ENCODE results near the gene RER1. TPM values are rescaled to one million over a fixed set of nuclear protein-coding genes. Genes with fewer than 3 reads are reported as not detected.

The RER1 gene
- total RNA-seq, 1 experiment from 2014 or later, result 79.8 TPM

GRCh38 chr1:2412773-2413494, 21.3 kb downstream of the RER1 start:
- Mint-ChIP-seq H3K36me3 (peaks cover 8% of the 10 kb centered on the region; the same call in 1 of the 2 replicates), H3K27ac (no peak overlapping the region), H3K9me3 (no peaks in the 10 kb centered on the region), H3K27me3 (ENCODE audit: low read depth) (no peaks in the 10 kb centered on the region; the same call in 1 of the 2 replicates), H3K4me1 (peaks cover 16% of the 10 kb centered on the region), H3K4me3 (peak overlapping the region; percentile 75)
- peak; percentile 4 for ATAC-seq
- ChIA-PET CTCF (interaction anchor here (0.6 to 1.8 kb wide), 7 partner anchors 19 to 218 kb away, joined by 4 to 9 read pairs (median 4); partner anchors contain the start of gene PANK4), POLR2A (interaction anchor here (0.5 to 1.1 kb wide), 2 partner anchors 21 to 165 kb away, joined by 4 read pairs; partner anchors contain the start of genes MORN1 and RER1)
- DNase-seq (ENCODE audit: low spot score), result peak; percentile 34
- TF ChIP-seq FOXJ3 (CRISPR knock-in tag; IDR thresholded peaks at IDR 0.05; ENCODE audit: borderline replicate concordance) (no peak), TEAD1 (CRISPR knock-in tag; IDR thresholded peaks at IDR 0.05) (peak; percentile 30; the same call in 1 of the 2 replicates), MYBL2 (CRISPR knock-in tag; IDR thresholded peaks at IDR 0.05) (peak; percentile 68; the same call in 1 of the 2 replicates), E2F4 (CRISPR knock-in tag; IDR thresholded peaks at IDR 0.05; ENCODE audit: borderline replicate concordance, low read depth) (peak; percentile 45; the same call in 1 of the 2 replicates), FOXP4 (CRISPR knock-in tag; IDR thresholded peaks at IDR 0.05) (peak; percentile 23), MAX (CRISPR knock-in tag; IDR thresholded peaks at IDR 0.05) (peak; percentile 78), ETV6 (CRISPR knock-in tag; IDR thresholded peaks at IDR 0.05) (0 out of 2 replicates have a peak, but pooled peaks have one; percentile 10), FOXP1 (CRISPR knock-in tag; IDR thresholded peaks at IDR 0.05; ENCODE audit: borderline replicate concordance) (peak; percentile 72; the same call in 1 of the 2 replicates), NFATC4 (CRISPR knock-in tag; IDR thresholded peaks at IDR 0.05) (no peak), FOXK1 (CRISPR knock-in tag; IDR thresholded peaks at IDR 0.05) (peak; percentile 9; the same call in 1 of the 2 replicates), ATF1 (CRISPR knock-in tag; IDR thresholded peaks at IDR 0.05) (0 out of 2 replicates have a peak, but pooled peaks have one; percentile 16), ZNF317 (CRISPR knock-in tag; IDR thresholded peaks at IDR 0.05; ENCODE audit: borderline replicate concordance, low read depth) (no peak), ATF3 (CRISPR knock-in tag; conservative IDR thresholded peaks at IDR 0.05) (no peak), JUN (CRISPR knock-in tag; IDR thresholded peaks at IDR 0.05) (peak; percentile 44; the same call in 1 of the 2 replicates), NR2C2 (CRISPR knock-in tag; IDR thresholded peaks at IDR 0.05) (0 out of 2 replicates have a peak, but pooled peaks have one; percentile 14), ZSCAN18 (CRISPR knock-in tag; IDR thresholded peaks at IDR 0.05) (no peak), PREB (CRISPR knock-in tag; IDR thresholded peaks at IDR 0.05; ENCODE audit: borderline replicate concordance) (no peak)
- TF ChIP-seq, protein P1, sequence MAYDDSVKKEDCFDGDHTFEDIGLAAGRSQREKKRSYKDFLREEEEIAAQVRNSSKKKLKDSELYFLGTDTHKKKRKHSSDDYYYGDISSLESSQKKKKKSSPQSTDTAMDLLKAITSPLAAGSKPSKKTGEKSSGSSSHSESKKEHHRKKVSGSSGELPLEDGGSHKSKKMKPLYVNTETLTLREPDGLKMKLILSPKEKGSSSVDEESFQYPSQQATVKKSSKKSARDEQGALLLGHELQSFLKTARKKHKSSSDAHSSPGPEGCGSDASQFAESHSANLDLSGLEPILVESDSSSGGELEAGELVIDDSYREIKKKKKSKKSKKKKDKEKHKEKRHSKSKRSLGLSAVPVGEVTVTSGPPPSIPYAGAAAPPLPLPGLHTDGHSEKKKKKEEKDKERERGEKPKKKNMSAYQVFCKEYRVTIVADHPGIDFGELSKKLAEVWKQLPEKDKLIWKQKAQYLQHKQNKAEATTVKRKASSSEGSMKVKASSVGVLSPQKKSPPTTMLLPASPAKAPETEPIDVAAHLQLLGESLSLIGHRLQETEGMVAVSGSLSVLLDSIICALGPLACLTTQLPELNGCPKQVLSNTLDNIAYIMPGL (CRISPR knock-in tag; IDR thresholded peaks at IDR 0.05), result peak; percentile 57; the same call in 1 of the 2 replicates
- TF ChIP-seq, protein P2, sequence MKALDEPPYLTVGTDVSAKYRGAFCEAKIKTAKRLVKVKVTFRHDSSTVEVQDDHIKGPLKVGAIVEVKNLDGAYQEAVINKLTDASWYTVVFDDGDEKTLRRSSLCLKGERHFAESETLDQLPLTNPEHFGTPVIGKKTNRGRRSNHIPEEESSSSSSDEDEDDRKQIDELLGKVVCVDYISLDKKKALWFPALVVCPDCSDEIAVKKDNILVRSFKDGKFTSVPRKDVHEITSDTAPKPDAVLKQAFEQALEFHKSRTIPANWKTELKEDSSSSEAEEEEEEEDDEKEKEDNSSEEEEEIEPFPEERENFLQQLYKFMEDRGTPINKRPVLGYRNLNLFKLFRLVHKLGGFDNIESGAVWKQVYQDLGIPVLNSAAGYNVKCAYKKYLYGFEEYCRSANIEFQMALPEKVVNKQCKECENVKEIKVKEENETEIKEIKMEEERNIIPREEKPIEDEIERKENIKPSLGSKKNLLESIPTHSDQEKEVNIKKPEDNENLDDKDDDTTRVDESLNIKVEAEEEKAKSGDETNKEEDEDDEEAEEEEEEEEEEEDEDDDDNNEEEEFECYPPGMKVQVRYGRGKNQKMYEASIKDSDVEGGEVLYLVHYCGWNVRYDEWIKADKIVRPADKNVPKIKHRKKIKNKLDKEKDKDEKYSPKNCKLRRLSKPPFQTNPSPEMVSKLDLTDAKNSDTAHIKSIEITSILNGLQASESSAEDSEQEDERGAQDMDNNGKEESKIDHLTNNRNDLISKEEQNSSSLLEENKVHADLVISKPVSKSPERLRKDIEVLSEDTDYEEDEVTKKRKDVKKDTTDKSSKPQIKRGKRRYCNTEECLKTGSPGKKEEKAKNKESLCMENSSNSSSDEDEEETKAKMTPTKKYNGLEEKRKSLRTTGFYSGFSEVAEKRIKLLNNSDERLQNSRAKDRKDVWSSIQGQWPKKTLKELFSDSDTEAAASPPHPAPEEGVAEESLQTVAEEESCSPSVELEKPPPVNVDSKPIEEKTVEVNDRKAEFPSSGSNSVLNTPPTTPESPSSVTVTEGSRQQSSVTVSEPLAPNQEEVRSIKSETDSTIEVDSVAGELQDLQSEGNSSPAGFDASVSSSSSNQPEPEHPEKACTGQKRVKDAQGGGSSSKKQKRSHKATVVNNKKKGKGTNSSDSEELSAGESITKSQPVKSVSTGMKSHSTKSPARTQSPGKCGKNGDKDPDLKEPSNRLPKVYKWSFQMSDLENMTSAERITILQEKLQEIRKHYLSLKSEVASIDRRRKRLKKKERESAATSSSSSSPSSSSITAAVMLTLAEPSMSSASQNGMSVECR (CRISPR knock-in tag; IDR thresholded peaks at IDR 0.05; ENCODE audit: borderline replicate concordance), result peak; percentile 84; the same call in 1 of the 2 replicates
- TF ChIP-seq, protein P3, sequence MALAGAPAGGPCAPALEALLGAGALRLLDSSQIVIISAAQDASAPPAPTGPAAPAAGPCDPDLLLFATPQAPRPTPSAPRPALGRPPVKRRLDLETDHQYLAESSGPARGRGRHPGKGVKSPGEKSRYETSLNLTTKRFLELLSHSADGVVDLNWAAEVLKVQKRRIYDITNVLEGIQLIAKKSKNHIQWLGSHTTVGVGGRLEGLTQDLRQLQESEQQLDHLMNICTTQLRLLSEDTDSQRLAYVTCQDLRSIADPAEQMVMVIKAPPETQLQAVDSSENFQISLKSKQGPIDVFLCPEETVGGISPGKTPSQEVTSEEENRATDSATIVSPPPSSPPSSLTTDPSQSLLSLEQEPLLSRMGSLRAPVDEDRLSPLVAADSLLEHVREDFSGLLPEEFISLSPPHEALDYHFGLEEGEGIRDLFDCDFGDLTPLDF (CRISPR knock-in tag; IDR thresholded peaks at IDR 0.05), result peak; percentile 75; the same call in 1 of the 2 replicates

All from WTC11 (cell line).